ENCODE measurements around the gene MIEF1.

The MIEF1 gene

GRCh38 chr22:39563571-39564428 lies 61.7 kb downstream of the MIEF1 start:
- no peak for DNase-seq

- no peak for DNase-seq
Observed at GRCh38 chr22:39565414-39565944, 63.4 kb downstream of the MIEF1 start.

GRCh38 chr22:39567135-39567946 lies 65.3 kb downstream of the MIEF1 start:
- peak; percentile 12 for DNase-seq
